ENCODE results near the gene UQCC3. TPM values are rescaled to one million over a fixed set of nuclear protein-coding genes. Genes with fewer than 3 reads are reported as not detected.
A peak's percentile ranks its signal among the peaks of the same experiment; 100 is the strongest.

Gene UQCC3
- total RNA-seq, 2 experiments from 2014 or later, result 6.7 to 6.8 TPM

DNA sequence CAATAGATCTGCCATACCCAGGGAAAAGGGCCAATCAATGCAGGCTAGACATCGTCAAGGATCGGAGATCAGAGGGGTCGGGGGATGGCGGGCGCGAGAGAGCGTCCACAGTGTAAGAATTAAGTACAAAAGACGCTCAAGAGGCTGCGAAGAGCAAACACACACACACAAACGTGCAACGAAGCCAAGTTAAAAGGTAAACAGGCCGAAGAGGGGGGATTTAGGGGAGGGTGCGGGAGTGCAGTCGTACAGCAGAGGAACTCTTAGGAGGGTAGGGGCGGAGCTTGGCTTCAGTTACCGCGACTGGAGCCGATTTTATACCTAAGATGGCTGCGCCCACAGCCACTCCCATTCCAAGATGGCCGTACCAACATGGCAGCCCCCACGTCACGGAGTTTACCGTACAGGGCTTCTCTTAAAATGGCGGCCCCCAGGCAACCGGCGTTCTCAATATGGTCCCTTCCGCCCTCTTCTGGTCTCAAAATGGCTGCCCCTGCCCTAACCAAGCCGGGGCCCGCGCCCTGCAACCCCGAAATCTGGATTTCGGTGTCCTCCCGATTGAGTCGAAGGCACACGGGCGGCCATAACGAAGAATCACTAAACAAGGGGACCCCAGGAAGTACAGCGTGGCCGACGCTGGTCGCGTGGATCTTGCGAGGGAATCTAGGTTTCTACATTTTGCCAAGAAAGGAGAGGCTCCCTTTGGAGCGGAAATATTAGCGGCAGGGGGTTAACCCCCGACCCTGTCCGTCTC lies 38.0 kb downstream of the UQCC3 start:
- ATAC-seq (ENCODE audit: low read depth), result peak; percentile 81
- Mint-ChIP-seq H3K4me1 (peaks cover 61% of the 10 kb centered on the region), H3K27me3 (no peaks in the 10 kb centered on the region), H3K27ac (peak overlapping the region; percentile 98), H3K4me3 (peak overlapping the region; percentile 91), H3K36me3 (peaks cover 23% of the 10 kb centered on the region), H3K9me3 (no peaks in the 10 kb centered on the region)
- DNase-seq, result peak; percentile 87
- POLR2A ChIA-PET, result interaction anchor here (0.6 to 8.3 kb wide), 37 partner anchors 8 to 280 kb away, joined by 3 to 107 read pairs (median 5); partner anchors contain the start of genes C11orf98, CSKMT, EEF1G and GANAB

GRCh38 chr11:62710001-62710345 lies 38.5 kb downstream of the UQCC3 start:
- peak overlapping the region; percentile 98 for H3K27ac Mint-ChIP-seq
- POLR2A ChIA-PET, result interaction anchor here (0.7 to 8.3 kb wide), 24 partner anchors 10 to 171 kb away, joined by 3 to 107 read pairs (median 6); partner anchors contain the start of genes C11orf98, CSKMT, EEF1G and GANAB
- ATAC-seq (ENCODE audit: low read depth) (no peak), DNase-seq (no peak)
- no peaks in the 10 kb centered on the region for H3K9me3 Mint-ChIP-seq
- no peaks in the 10 kb centered on the region for H3K27me3 Mint-ChIP-seq
- H3K36me3 Mint-ChIP-seq, result peaks cover 27% of the 10 kb centered on the region
- peaks cover 63% of the 10 kb centered on the region for H3K4me1 Mint-ChIP-seq
- H3K4me3 Mint-ChIP-seq, result peak overlapping the region; percentile 91

DNA sequence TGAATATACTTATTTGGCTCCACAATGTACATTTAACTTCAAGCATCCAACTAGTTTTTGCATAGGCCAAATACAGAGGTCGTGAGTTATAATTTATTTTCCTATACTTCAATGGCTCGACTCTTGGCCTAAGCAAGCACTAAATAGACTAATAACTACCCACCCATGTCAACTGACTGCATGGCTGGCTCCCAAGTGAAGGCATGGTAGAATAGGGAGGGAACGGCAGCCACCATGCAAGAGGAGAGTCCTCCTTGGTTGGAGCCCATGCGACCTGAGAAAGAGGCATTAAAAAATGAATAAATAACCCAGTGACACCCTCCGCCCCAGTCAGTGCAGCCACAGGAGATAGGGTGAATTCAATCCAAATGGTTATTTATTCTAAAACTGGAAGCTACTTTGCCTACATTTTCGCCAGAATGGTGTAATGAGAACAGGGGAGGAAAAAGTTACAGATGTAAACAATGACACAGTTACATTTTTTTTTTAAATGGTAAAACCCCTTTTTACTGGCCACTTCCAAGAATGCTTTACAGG lies 40.9 kb downstream of the UQCC3 start:
- ATAC-seq (ENCODE audit: low read depth) (no peak), DNase-seq (no peak)
- POLR2A ChIA-PET, result interaction anchor here (0.6 to 8.3 kb wide), 6 partner anchors 14 to 1526 kb away, joined by 3 to 107 read pairs (median 4); partner anchors contain the start of genes HNRNPUL2, INTS5, POLR2G and TTC9C
- peaks cover 63% of the 10 kb centered on the region for H3K4me1 Mint-ChIP-seq
- peaks cover 37% of the 10 kb centered on the region for H3K36me3 Mint-ChIP-seq
- H3K9me3 Mint-ChIP-seq, result no peaks in the 10 kb centered on the region
- H3K4me3 Mint-ChIP-seq, result no peak overlapping the region
- peak overlapping the region; percentile 84 for H3K27ac Mint-ChIP-seq
- no peaks in the 10 kb centered on the region for H3K27me3 Mint-ChIP-seq

DNA sequence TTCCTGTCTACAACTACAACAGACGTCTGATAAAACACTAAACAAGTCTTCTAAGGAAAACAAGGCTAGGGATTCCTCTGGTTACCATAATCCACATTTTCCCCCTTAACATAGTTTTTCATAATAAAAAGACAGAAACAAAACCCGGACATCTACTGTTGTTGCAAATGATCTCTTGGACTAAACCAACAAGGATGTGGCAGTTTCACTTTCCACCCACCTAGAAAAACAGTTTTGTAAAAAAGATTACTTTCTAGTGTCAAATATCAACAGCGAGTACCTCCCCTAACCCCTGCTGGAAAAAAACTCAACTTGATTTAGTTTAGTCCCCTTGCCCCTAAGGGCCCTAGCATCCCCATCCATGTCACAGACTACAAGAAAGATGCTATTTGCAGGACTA lies 41.4 kb downstream of the UQCC3 start:
- peak overlapping the region; percentile 14 for H3K4me3 Mint-ChIP-seq
- POLR2A ChIA-PET, result interaction anchor here (0.6 to 8.3 kb wide), 5 partner anchors 13 to 144 kb away, joined by 3 to 107 read pairs (median 4); partner anchors contain the start of genes HNRNPUL2, POLR2G and TTC9C
- peaks cover 66% of the 10 kb centered on the region for H3K4me1 Mint-ChIP-seq
- no peaks in the 10 kb centered on the region for H3K9me3 Mint-ChIP-seq
- H3K27ac Mint-ChIP-seq, result peak overlapping the region; percentile 84
- peaks cover 39% of the 10 kb centered on the region for H3K36me3 Mint-ChIP-seq
- no peaks in the 10 kb centered on the region for H3K27me3 Mint-ChIP-seq
- ATAC-seq (ENCODE audit: low read depth), result no peak
- no peak for DNase-seq

DNA sequence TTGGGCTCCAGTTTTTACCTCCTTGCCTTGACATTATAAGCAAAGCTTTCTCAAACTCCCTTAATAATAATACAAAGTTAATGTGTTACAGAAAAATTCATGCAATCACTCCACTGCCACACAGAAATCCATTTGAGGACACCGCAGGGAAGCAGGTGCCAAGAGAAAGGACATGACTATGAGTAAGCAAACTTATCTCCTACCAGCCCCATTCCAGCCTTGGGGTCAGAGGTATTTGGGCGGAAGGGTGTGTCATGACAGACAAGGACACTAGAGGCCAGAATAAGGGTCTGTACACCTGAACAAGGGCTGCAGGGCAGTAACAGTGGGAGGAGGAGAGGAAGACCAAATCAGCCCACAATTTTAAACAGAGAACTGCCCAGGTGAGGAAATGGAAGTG lies 41.9 kb downstream of the UQCC3 start:
- Mint-ChIP-seq H3K36me3 (peaks cover 43% of the 10 kb centered on the region), H3K9me3 (no peaks in the 10 kb centered on the region), H3K27me3 (no peaks in the 10 kb centered on the region), H3K27ac (peak overlapping the region; percentile 84), H3K4me3 (peak overlapping the region; percentile 28), H3K4me1 (peaks cover 66% of the 10 kb centered on the region)
- ATAC-seq (ENCODE audit: low read depth) (no peak), DNase-seq (peak; percentile 10)
- POLR2A ChIA-PET, result interaction anchor here (0.6 to 1.3 kb wide), 5 partner anchors 13 to 128 kb away, joined by 3 to 6 read pairs (median 5); partner anchors contain the start of genes HNRNPUL2 and ZBTB3

DNA sequence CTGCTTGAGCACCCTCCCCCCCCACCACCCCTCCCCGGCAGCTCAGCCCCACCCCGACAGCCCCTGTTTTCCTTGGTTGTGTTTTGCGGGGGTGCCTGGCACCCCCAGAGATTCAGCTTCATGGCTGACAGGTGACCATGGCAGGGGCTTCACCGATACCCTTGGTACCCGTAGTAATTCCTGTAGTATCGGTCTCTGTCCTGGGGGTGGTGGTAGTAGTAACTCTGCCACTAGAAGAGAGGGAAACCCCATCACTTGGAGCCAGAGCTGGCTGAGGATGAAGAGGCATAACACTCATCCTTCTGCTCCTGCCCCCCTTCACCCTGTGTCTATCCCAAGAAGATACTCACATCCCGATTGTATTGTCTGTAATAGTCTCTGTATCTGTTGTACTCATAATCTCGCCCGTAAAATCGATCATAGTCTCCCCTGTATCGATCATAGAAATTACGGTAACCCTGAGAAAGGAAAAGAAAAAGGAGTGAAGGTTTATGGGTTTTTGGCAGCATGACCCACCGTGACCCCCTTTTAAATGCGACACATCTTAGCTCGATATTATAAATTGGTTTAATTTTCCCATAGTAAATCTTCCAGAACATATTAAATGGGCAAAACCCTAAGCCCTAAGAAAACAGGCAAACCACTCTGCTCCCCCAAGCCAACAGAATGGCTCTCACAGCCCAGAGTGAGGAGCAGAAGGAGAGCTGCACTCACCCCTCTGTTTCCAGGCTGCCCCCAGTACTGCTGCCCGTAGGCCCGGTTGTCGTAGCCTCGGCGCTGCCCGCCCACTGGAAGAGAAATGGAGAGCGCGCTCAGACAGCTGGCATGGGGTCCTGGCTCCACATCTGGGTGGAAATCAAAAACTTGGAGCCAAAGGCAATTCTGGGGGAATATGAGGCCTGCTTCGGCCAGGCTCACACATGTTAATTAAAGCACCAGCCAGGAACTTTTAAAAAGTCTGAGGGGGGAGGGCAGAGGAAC lies 44.0 kb downstream of the UQCC3 start:
- H3K27me3 Mint-ChIP-seq, result no peaks in the 10 kb centered on the region
- H3K36me3 Mint-ChIP-seq, result peaks cover 48% of the 10 kb centered on the region
- no peak for ATAC-seq (ENCODE audit: low read depth)
- no peak overlapping the region for H3K27ac Mint-ChIP-seq
- no peaks in the 10 kb centered on the region for H3K9me3 Mint-ChIP-seq
- peaks cover 56% of the 10 kb centered on the region for H3K4me1 Mint-ChIP-seq
- peak; percentile 9 for DNase-seq
- POLR2A ChIA-PET, result interaction anchor here (0.5 to 2.6 kb wide), 4 partner anchors 12 to 102 kb away, joined by 3 to 14 read pairs (median 4); partner anchors contain the start of genes EML3, HNRNPUL2, ROM1 and TTC9C
- H3K4me3 Mint-ChIP-seq, result no peak overlapping the region

- no peak for ATAC-seq (ENCODE audit: low read depth)
- Mint-ChIP-seq H3K36me3 (peaks cover 47% of the 10 kb centered on the region), H3K4me1 (peaks cover 57% of the 10 kb centered on the region), H3K27me3 (no peaks in the 10 kb centered on the region), H3K4me3 (no peak overlapping the region), H3K27ac (no peak overlapping the region), H3K9me3 (no peaks in the 10 kb centered on the region)
- no peak for DNase-seq
- POLR2A ChIA-PET, result interaction anchor here (0.5 to 2.6 kb wide), 5 partner anchors 11 to 124 kb away, joined by 3 to 14 read pairs (median 3); partner anchors contain the start of genes EML3, HNRNPUL2, ROM1 and TTC9C
Measured at GRCh38 chr11:62716206-62716605, 44.7 kb downstream of the UQCC3 start.

GRCh38 chr11:62716816-62717215 lies 45.3 kb downstream of the UQCC3 start:
- ATAC-seq (ENCODE audit: low read depth), result no peak
- H3K27me3 Mint-ChIP-seq, result no peaks in the 10 kb centered on the region
- no peak overlapping the region for H3K4me3 Mint-ChIP-seq
- no peaks in the 10 kb centered on the region for H3K9me3 Mint-ChIP-seq
- peaks cover 59% of the 10 kb centered on the region for H3K4me1 Mint-ChIP-seq
- POLR2A ChIA-PET, result interaction anchor here (1.2 to 2.6 kb wide), 3 partner anchors 10 to 124 kb away, joined by 3 to 14 read pairs (median 5); partner anchors contain the start of genes HNRNPUL2, TTC9C and ZBTB3
- peak overlapping the region; percentile 45 for H3K27ac Mint-ChIP-seq
- DNase-seq, result peak; percentile 8
- H3K36me3 Mint-ChIP-seq, result peaks cover 51% of the 10 kb centered on the region

- H3K4me3 Mint-ChIP-seq, result no peak overlapping the region
- H3K36me3 Mint-ChIP-seq, result peaks cover 55% of the 10 kb centered on the region
- H3K9me3 Mint-ChIP-seq, result no peaks in the 10 kb centered on the region
- ATAC-seq (ENCODE audit: low read depth) (no peak), DNase-seq (no peak)
- peaks cover 58% of the 10 kb centered on the region for H3K4me1 Mint-ChIP-seq
- no peak overlapping the region for H3K27ac Mint-ChIP-seq
- POLR2A ChIA-PET, result interaction anchor here (0.7 to 1.8 kb wide), 4 partner anchors 8 to 51 kb away, joined by 3 to 6 read pairs (median 4); partner anchors contain the start of genes HNRNPUL2, TTC9C and ZBTB3
- H3K27me3 Mint-ChIP-seq, result no peaks in the 10 kb centered on the region
Measured at GRCh38 chr11:62719302-62719978, 48.0 kb downstream of the UQCC3 start.

GRCh38 chr11:62721994-62722393 lies 50.5 kb downstream of the UQCC3 start:
- no peak overlapping the region for H3K4me3 Mint-ChIP-seq
- H3K9me3 Mint-ChIP-seq, result no peaks in the 10 kb centered on the region
- no peak for DNase-seq
- H3K27me3 Mint-ChIP-seq, result no peaks in the 10 kb centered on the region
- POLR2A ChIA-PET, result no interaction called here
- ATAC-seq (ENCODE audit: low read depth), result no peak
- H3K4me1 Mint-ChIP-seq, result peaks cover 55% of the 10 kb centered on the region
- peaks cover 54% of the 10 kb centered on the region for H3K36me3 Mint-ChIP-seq
- peak overlapping the region; percentile 38 for H3K27ac Mint-ChIP-seq
